ENCODE results near the gene TUBA1A. TPM values are rescaled to one million over a fixed set of nuclear protein-coding genes. Genes with fewer than 3 reads are reported as not detected.

Gene TUBA1A
- total and polyA plus RNA-seq, 4 donors: 89.7 to 270 (median 259) TPM

DNA sequence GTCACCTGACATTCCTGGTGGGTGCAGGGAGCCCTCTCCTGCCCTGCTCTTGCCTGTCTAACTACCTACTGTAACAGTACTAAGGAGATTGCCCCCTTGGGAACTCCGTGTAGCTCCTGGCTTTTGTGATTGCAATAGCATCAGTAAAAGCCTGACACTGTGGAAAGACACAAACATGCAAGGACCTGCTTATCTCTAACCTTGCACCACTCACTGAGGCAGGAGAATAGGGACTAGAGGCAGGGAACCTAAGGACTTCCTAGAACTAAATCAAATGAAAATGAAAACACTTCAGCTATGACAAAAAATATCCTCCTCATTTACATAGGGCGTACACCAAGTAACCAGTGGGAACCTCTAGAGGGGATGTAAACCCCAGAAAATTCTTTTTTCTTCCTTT lies 28.5 kb downstream of the TUBA1A start:
- Histone ChIP-seq H3K27ac (ENCODE audit: low read depth in 1 of 2, low read length in 1 of 2) (no peak overlapping the region), H3K9me3 (ENCODE audit: control insufficient read depth in 4 of 4, insufficient read depth in 3 of 4, low read length in 3 of 4) (no peaks in the 10 kb centered on the region), H3K9ac (ENCODE audit: insufficient read depth in 1 of 2, low read length in 2 of 2) (no peak overlapping the region), H3K4me1 (ENCODE audit: control insufficient read depth in 5 of 5, insufficient read depth in 5 of 5, low read length in 5 of 5) (no peaks in the 10 kb centered on the region), H3K36me3 (ENCODE audit: control insufficient read depth in 4 of 4, insufficient read depth in 4 of 4, low read length in 4 of 4) (no peaks in the 10 kb centered on the region), H3K4me3 (no peak overlapping the region), H3K27me3 (ENCODE audit: control insufficient read depth in 3 of 3, insufficient read depth in 3 of 3, low read length in 2 of 3) (no peaks in the 10 kb centered on the region)
- TF ChIP-seq, protein P1, sequence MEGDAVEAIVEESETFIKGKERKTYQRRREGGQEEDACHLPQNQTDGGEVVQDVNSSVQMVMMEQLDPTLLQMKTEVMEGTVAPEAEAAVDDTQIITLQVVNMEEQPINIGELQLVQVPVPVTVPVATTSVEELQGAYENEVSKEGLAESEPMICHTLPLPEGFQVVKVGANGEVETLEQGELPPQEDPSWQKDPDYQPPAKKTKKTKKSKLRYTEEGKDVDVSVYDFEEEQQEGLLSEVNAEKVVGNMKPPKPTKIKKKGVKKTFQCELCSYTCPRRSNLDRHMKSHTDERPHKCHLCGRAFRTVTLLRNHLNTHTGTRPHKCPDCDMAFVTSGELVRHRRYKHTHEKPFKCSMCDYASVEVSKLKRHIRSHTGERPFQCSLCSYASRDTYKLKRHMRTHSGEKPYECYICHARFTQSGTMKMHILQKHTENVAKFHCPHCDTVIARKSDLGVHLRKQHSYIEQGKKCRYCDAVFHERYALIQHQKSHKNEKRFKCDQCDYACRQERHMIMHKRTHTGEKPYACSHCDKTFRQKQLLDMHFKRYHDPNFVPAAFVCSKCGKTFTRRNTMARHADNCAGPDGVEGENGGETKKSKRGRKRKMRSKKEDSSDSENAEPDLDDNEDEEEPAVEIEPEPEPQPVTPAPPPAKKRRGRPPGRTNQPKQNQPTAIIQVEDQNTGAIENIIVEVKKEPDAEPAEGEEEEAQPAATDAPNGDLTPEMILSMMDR (IDR thresholded peaks at IDR 0.05; ENCODE audit: control extremely low read depth, extremely low read depth): no peak
- WGBS, 2 donors: 80 to 84% methylated on average over 2 of the region's 2 CpGs
- ATAC-seq (ENCODE audit: insufficient read depth, low FRiP score): no peak
- no peak for DNase-seq

DNA sequence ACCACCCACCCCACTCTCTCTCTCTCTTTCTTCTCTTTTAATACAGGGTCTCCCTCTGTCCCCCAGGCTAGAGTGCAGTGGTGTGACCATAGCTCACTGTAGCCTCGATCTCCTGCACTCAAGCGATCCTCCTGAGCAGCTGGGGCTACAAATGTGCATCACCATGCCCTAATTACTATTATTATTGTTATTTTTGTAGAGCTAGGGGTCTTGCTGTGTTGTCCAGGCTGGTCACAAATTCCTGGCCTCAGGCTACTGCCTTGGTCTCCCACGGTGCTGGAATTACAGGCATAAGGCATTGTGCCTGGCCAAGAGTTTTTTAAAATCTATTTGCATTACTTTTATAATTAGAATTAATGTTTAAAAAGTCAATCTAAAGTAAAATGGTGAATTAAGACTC lies 34.7 kb downstream of the TUBA1A start:
- H3K9me3 ChIP-seq (ENCODE audit: control insufficient read depth in 4 of 4, insufficient read depth in 3 of 4, low read length in 3 of 4): no peaks in the 10 kb centered on the region
- TF ChIP-seq, protein P1 (IDR thresholded peaks at IDR 0.05; ENCODE audit: control extremely low read depth, extremely low read depth): no peak
- no peaks in the 10 kb centered on the region for H3K36me3 ChIP-seq (ENCODE audit: control insufficient read depth in 4 of 4, insufficient read depth in 4 of 4, low read length in 4 of 4)
- H3K4me1 ChIP-seq (ENCODE audit: control insufficient read depth in 5 of 5, insufficient read depth in 5 of 5, low read length in 5 of 5): no peaks in the 10 kb centered on the region
- WGBS, 2 donors: 78 to 95% methylated on average over 3 of the region's 3 CpGs
- no peaks in the 10 kb centered on the region for H3K27me3 ChIP-seq (ENCODE audit: control insufficient read depth in 3 of 3, insufficient read depth in 3 of 3, low read length in 2 of 3)
- H3K4me3 ChIP-seq: no peak overlapping the region
- no peak overlapping the region for H3K27ac ChIP-seq (ENCODE audit: low read depth in 1 of 2, low read length in 1 of 2)
- ATAC-seq (ENCODE audit: insufficient read depth, low FRiP score) (no peak), DNase-seq (no peak)
- H3K9ac ChIP-seq (ENCODE audit: insufficient read depth in 1 of 2, low read length in 2 of 2): no peak overlapping the region

DNA sequence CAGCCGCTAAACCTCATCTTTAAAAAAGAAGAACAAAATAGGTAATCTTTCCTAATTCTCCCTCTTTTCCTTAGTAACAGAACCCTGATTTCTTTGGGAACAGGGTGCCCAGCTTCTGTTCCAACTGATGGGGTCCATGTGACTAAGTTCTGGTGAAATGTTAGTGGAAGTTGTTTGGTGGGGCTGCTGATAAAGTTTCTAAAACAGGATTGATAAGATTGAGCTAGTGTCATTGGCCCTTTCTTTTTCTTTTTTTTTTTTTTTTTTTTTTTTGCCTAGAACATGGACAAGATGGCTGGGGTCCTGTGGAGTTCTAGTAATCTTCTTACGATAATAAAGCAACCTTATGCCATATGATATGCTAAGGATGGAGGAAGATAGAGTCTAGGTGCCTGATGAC lies 41.5 kb downstream of the TUBA1A start:
- ATAC-seq (ENCODE audit: insufficient read depth, low FRiP score): no peak
- TF ChIP-seq, protein P1 (IDR thresholded peaks at IDR 0.05; ENCODE audit: control extremely low read depth, extremely low read depth): no peak
- no peak overlapping the region for H3K9ac ChIP-seq (ENCODE audit: insufficient read depth in 1 of 2, low read length in 2 of 2)
- H3K4me3 ChIP-seq: no peak overlapping the region
- WGBS, 2 donors: 95 to 98% methylated on average over 2 of the region's 2 CpGs
- no peaks in the 10 kb centered on the region for H3K27me3 ChIP-seq (ENCODE audit: control insufficient read depth in 3 of 3, insufficient read depth in 3 of 3, low read length in 2 of 3)
- H3K4me1 ChIP-seq (ENCODE audit: control insufficient read depth in 5 of 5, insufficient read depth in 5 of 5, low read length in 5 of 5): no peaks in the 10 kb centered on the region
- DNase-seq: no peak
- H3K27ac ChIP-seq (ENCODE audit: low read depth in 1 of 2, low read length in 1 of 2): no peak overlapping the region
- H3K9me3 ChIP-seq (ENCODE audit: control insufficient read depth in 4 of 4, insufficient read depth in 3 of 4, low read length in 3 of 4): no peaks in the 10 kb centered on the region
- H3K36me3 ChIP-seq (ENCODE audit: control insufficient read depth in 4 of 4, insufficient read depth in 4 of 4, low read length in 4 of 4): no peaks in the 10 kb centered on the region

DNA sequence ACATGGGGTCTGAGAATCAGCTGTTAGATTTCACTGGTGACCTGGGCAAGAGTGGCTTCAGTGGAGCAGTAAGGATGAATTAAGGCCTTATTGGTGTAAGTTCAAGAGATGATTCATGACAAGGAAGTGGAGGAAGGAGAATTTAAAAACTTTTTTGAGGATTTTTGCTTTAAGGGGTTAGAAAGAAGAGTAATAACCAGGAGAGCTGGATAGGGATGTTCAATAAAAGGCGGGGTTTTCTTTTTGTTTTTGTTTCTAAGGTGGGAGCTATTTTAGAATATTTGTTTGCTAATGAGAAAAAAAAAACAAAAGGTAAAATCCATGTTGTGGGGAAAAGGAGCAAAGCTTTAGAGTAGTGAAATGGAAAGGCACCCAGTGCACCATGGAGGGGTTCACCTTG lies 42.5 kb downstream of the TUBA1A start:
- H3K27me3 ChIP-seq (ENCODE audit: control insufficient read depth in 3 of 3, insufficient read depth in 3 of 3, low read length in 2 of 3): no peaks in the 10 kb centered on the region
- no peaks in the 10 kb centered on the region for H3K9me3 ChIP-seq (ENCODE audit: control insufficient read depth in 4 of 4, insufficient read depth in 3 of 4, low read length in 3 of 4)
- TF ChIP-seq, protein P1 (IDR thresholded peaks at IDR 0.05; ENCODE audit: control extremely low read depth, extremely low read depth): no peak
- 97 to 100% methylated on average over 1 of the region's 1 CpG for WGBS, 2 donors
- DNase-seq: no peak
- H3K4me1 ChIP-seq (ENCODE audit: control insufficient read depth in 5 of 5, insufficient read depth in 5 of 5, low read length in 5 of 5): no peaks in the 10 kb centered on the region
- no peak for ATAC-seq (ENCODE audit: insufficient read depth, low FRiP score)
- no peaks in the 10 kb centered on the region for H3K36me3 ChIP-seq (ENCODE audit: control insufficient read depth in 4 of 4, insufficient read depth in 4 of 4, low read length in 4 of 4)
- H3K9ac ChIP-seq (ENCODE audit: insufficient read depth in 1 of 2, low read length in 2 of 2): no peak overlapping the region
- H3K27ac ChIP-seq (ENCODE audit: low read depth in 1 of 2, low read length in 1 of 2): no peak overlapping the region
- no peak overlapping the region for H3K4me3 ChIP-seq

Data from lung (tissue), 12 donors.